ENCODE data around the gene LYPD6B. TPM values are rescaled to one million over a fixed set of nuclear protein-coding genes. Genes with fewer than 3 reads are reported as not detected.
A peak's percentile ranks its signal among the peaks of the same experiment; 100 is the strongest.

Gene LYPD6B
- total and polyA plus RNA-seq, 2 donors from 2014 or later, result 9.4 to 17.6 TPM

DNA sequence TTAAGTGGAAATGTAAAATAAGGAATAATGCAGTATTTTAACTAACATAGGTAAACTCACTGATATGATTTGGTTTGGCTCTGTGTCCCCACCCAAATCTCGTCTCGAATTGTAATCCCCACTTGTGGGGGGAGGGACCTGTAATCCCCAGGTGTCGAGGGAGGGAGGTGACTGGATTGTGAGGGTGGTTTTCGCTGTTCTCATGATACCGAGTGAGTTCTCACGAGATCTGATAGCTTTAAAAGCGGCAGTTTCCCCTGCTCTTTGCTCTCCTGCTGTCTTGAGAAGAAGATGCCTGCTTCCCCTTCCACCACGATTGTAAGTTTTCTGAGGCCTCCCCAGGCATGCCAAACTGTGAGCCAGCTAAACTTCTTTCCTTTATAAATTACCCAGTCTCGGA lies 182.5 kb downstream of the LYPD6B start:
- no peak for FAIRE-seq
- Histone ChIP-seq H3K4me3 (ENCODE audit: low read length in 3 of 3) (no peak overlapping the region), H3K27ac (ENCODE audit: low read depth in 2 of 2, low read length in 2 of 2) (no peak overlapping the region), H3K4me1 (ENCODE audit: control insufficient read depth in 2 of 3, insufficient read depth in 2 of 3, low read depth in 1 of 3, low read length in 3 of 3) (no peaks in the 10 kb centered on the region), H3K27me3 (ENCODE audit: control insufficient read depth, insufficient read depth, low read length) (no peaks in the 10 kb centered on the region), H3K9me3 (ENCODE audit: control insufficient read depth in 2 of 3, insufficient read depth in 1 of 3, low read length in 3 of 3) (no peaks in the 10 kb centered on the region), H3K9ac (ENCODE audit: low read length in 3 of 3) (no peak overlapping the region), H3K36me3 (ENCODE audit: control insufficient read depth in 2 of 3, insufficient read depth in 3 of 3, low read length in 3 of 3) (no peaks in the 10 kb centered on the region)
- TF ChIP-seq, protein P1, sequence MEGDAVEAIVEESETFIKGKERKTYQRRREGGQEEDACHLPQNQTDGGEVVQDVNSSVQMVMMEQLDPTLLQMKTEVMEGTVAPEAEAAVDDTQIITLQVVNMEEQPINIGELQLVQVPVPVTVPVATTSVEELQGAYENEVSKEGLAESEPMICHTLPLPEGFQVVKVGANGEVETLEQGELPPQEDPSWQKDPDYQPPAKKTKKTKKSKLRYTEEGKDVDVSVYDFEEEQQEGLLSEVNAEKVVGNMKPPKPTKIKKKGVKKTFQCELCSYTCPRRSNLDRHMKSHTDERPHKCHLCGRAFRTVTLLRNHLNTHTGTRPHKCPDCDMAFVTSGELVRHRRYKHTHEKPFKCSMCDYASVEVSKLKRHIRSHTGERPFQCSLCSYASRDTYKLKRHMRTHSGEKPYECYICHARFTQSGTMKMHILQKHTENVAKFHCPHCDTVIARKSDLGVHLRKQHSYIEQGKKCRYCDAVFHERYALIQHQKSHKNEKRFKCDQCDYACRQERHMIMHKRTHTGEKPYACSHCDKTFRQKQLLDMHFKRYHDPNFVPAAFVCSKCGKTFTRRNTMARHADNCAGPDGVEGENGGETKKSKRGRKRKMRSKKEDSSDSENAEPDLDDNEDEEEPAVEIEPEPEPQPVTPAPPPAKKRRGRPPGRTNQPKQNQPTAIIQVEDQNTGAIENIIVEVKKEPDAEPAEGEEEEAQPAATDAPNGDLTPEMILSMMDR (IDR thresholded peaks at IDR 0.05; ENCODE audit: borderline replicate concordance, extremely low read depth, insufficient read depth), result no peak
- intact Hi-C loops (cut with DNase I), result no loop called here
- no peak for DNase-seq

DNA sequence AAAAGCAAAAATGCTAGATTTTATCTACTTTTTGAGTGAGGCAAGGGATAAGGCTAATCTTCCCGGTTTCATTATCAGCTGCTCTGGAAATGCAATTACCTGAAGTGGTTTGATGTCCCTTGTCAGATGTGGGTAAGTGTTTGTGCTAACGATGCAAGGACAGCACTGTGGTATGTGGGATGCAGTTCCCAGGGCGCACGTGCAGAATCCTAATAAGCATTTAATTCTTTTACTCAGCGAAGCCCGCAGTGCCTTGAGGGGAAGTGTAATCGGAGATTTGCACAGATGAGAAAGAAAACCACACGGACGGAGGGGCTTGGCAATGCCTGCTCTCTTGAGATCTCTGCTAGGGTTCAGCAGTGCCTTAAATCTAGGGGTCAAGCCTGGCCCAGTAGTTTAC lies 183.4 kb downstream of the LYPD6B start:
- Histone ChIP-seq H3K4me3 (ENCODE audit: low read length in 3 of 3) (no peak overlapping the region), H3K9me3 (ENCODE audit: control insufficient read depth in 2 of 3, insufficient read depth in 1 of 3, low read length in 3 of 3) (no peaks in the 10 kb centered on the region), H3K27me3 (ENCODE audit: control insufficient read depth, insufficient read depth, low read length) (no peaks in the 10 kb centered on the region), H3K4me1 (ENCODE audit: control insufficient read depth in 2 of 3, insufficient read depth in 2 of 3, low read depth in 1 of 3, low read length in 3 of 3) (no peaks in the 10 kb centered on the region), H3K36me3 (ENCODE audit: control insufficient read depth in 2 of 3, insufficient read depth in 3 of 3, low read length in 3 of 3) (no peaks in the 10 kb centered on the region), H3K9ac (ENCODE audit: low read length in 3 of 3) (no peak overlapping the region), H3K27ac (ENCODE audit: low read depth in 2 of 2, low read length in 2 of 2) (no peak overlapping the region)
- FAIRE-seq (no peak), DNase-seq (peak in 4 of 5 donors; percentile 48 to 82 (median 72))
- TF ChIP-seq, protein P1 (IDR thresholded peaks at IDR 0.05; ENCODE audit: borderline replicate concordance, extremely low read depth, insufficient read depth), result no peak
- intact Hi-C loops (cut with DNase I), result no loop called here

DNA sequence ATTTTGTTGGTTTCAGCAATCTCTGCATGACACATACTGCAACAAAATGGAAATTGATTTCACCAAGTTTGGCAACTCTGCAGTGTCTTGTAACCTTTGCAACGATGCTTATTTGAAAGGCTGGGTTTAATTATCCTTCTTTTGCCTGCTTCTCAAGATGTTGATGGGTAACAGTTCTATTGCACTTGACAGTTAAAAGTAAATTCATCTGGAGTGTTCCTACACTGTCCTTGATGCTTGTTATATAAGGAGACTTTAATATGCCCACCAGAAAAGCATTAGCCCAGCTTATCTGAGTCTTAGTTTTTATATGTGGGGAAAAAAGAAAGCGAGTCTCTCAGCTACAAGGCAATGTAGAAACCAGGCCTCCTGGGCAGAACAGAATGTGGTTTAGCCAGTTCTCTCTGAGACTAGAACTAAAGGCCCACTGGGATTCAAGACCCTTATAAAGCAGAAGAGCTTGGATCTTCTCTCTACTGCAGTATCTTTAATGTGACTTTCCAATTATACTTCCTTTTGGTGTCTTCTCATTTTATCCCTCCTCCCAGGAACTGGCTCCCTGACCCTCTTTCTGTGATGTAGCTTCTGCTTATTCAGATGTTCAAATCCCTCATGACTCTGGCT lies 185.1 kb downstream of the LYPD6B start:
- Histone ChIP-seq H3K27ac (ENCODE audit: low read depth in 2 of 2, low read length in 2 of 2) (no peak overlapping the region), H3K4me3 (ENCODE audit: low read length in 3 of 3) (no peak overlapping the region), H3K27me3 (ENCODE audit: control insufficient read depth, insufficient read depth, low read length) (no peaks in the 10 kb centered on the region), H3K4me1 (ENCODE audit: control insufficient read depth in 2 of 3, insufficient read depth in 2 of 3, low read depth in 1 of 3, low read length in 3 of 3) (no peaks in the 10 kb centered on the region), H3K36me3 (ENCODE audit: control insufficient read depth in 2 of 3, insufficient read depth in 3 of 3, low read length in 3 of 3) (no peaks in the 10 kb centered on the region), H3K9ac (ENCODE audit: low read length in 3 of 3) (no peak overlapping the region), H3K9me3 (ENCODE audit: control insufficient read depth in 2 of 3, insufficient read depth in 1 of 3, low read length in 3 of 3) (no peaks in the 10 kb centered on the region)
- TF ChIP-seq, protein P1 (IDR thresholded peaks at IDR 0.05; ENCODE audit: borderline replicate concordance, extremely low read depth, insufficient read depth), result no peak
- FAIRE-seq, result no peak
- intact Hi-C loops (cut with DNase I), result no loop called here
- DNase-seq, result peak in 2 of 5 donors; percentile 23 to 38

DNA sequence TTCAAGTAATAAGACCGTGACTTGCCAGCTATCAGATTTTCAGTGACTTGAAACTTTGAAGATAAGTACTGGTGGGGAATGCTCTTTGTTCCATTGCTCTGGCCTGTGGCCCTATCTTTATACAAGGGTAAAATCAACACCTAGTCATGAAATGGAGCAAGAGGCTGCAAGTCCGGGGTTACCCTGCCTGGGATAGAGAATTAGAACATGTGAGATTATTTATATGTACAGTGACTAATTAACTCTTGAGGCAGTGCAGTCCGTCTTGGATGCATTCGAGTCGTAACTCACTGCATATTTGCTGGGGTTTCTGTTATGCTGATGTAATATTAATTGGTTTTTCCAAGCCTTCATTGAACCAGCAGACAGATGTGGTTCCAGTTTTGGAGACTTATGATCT lies 186.0 kb downstream of the LYPD6B start:
- Histone ChIP-seq H3K36me3 (ENCODE audit: control insufficient read depth in 2 of 3, insufficient read depth in 3 of 3, low read length in 3 of 3) (no peaks in the 10 kb centered on the region), H3K9me3 (ENCODE audit: control insufficient read depth in 2 of 3, insufficient read depth in 1 of 3, low read length in 3 of 3) (no peaks in the 10 kb centered on the region), H3K4me1 (ENCODE audit: control insufficient read depth in 2 of 3, insufficient read depth in 2 of 3, low read depth in 1 of 3, low read length in 3 of 3) (no peaks in the 10 kb centered on the region), H3K27ac (ENCODE audit: low read depth in 2 of 2, low read length in 2 of 2) (no peak overlapping the region), H3K9ac (ENCODE audit: low read length in 3 of 3) (no peak overlapping the region), H3K27me3 (ENCODE audit: control insufficient read depth, insufficient read depth, low read length) (no peaks in the 10 kb centered on the region), H3K4me3 (ENCODE audit: low read length in 3 of 3) (no peak overlapping the region)
- TF ChIP-seq, protein P1 (IDR thresholded peaks at IDR 0.05; ENCODE audit: borderline replicate concordance, extremely low read depth, insufficient read depth), result no peak
- intact Hi-C loops (cut with DNase I), result no loop called here
- DNase-seq, result no peak
- FAIRE-seq, result no peak

All from kidney (tissue), 14 donors.